ENCODE measurements around the gene CHPT1.

DNA sequence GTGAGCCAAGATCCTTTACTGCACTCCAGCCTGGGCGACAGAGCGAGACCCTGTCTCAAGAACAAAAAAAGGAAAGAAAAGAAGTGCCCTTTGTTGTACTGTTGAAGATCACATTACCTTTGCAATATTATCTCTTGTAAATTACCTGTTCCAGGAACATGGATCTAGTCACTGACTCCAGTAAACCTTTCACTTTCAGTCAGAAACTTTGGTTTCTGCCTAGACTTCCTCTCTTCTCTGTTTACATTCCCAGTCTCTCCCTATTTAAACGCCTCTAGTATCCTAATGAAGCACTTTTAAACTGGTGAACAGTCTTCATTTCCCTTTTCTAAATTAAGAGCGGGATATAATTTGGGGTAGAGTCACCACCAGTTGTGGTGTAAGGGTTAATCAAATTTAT lies 12.8 kb downstream of the CHPT1 start:
- TF ChIP-seq POLR2A (IDR thresholded peaks at IDR 0.05; ENCODE audit: low read length): no peak
- no peak for TF ChIP-seq GATA1 (IDR thresholded peaks at IDR 0.05; ENCODE audit: low read depth, low read length)

Measured in erythroblast (primary cell).